Esophagus mucosa (tissue), 1 donor: ENCODE measurements around the gene CALCR. TPM values are rescaled to one million over a fixed set of nuclear protein-coding genes. Genes with fewer than 3 reads are reported as not detected.
A peak's percentile ranks its signal among the peaks of the same experiment; 100 is the strongest.
"Not testable (repeated sequence)": the region's sequence is repeated elsewhere in the genome, so short reads cannot be mapped to it uniquely, and the experiment has no call there.

ENCODE experiments used
- ATAC-seq: fragments of 200-7000 bp; cut with Tn5 transposase; one replicate; pipeline ENCODE4 v1.9.1; 2020
- total RNA-seq: library from RNA; stranded (reverse); gene quantifications from one replicate; pipeline ENCODE4 v1.2.4, GENCODE V29; 2023
- donor health status: DM: yes; HTN: yes; CAD: no.

CALCR gene
- total RNA-seq, 1 donor from 2014 or later: not detected

DNA sequence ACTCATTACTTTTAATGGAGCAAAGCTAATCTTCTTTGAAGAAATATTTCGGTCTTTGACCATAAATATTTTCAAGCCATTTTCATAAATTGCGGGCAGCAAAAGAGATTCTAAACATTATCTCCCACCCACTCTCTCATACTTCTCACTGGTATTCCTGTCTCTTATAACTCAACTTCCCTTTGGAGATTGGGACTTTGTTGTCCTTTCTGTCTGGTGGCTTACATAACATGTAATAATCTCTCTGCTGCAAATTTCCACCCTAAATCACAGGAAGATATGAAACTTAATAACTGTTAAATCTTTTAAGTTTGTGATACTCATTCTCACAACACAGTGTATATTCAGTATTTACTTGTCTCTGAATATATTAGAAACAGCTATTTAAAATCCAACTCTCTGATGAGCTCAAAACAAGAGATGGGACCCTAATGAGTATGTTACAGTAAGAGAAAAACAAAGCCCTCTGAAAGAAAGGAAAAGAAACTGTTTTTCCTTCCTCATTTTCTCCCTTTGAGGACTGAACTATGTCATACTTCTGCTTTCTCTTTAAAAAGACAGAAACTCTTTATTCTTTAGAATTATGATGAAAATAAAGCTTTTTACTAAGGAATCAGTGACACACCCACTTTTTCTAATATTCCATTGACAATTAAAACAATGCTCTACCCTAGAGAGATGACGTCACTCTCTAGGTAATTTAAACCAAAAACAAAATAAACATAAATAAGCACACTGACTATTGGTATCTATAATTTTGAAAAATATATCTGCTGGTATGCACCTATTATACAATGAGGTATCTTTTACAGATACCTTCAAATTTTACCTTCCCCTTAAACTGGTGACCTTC is 14.7 kb downstream of the CALCR start:
- no peak for ATAC-seq

- ATAC-seq: peak; percentile 65
Observed at GRCh38 chr7:93558705-93559614, 15.6 kb downstream of the CALCR start.

- ATAC-seq: no peak
Observed at GRCh38 chr7:93551931-93552330, 22.6 kb downstream of the CALCR start.

DNA sequence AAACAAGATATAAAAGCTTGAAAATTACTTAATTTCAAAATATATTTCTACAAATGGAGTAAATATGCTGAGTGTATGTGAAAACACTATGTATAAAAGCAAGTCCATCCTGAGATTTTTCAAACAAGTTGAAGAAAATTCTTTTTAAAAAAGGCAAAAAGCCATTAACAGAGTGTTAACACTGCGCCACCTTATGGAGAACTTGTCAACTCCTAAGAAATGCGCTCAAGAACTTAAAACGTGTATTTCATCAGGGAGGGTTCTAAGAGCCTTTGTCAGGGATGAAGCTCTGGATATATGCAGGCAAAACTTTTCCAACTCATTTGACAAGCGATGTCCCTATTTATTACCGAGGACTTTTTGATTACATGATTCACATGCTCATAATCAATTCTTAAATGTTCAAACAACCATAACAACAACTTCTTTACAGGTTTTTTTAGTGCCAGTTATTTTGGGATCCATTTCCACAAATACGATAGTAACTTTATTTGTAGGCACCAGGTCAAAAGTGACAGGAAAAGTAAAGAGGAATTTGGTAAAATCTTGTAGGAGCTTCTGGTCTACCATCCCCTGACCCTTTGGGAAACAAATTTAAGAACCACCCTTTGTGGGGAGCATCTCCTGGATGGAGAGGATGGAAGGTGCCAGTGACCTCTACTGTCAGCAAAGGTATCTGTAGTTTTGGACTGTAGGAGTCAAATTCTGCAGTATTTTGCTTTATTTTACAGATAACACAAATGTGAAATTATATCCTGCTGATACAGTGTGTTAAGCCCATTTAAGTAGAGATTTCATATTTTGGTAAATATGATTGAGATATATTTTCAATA is 23.2 kb downstream of the CALCR start:
- no peak for ATAC-seq

GRCh38 chr7:93547716-93548115 is 26.8 kb downstream of the CALCR start:
- ATAC-seq: no peak

DNA sequence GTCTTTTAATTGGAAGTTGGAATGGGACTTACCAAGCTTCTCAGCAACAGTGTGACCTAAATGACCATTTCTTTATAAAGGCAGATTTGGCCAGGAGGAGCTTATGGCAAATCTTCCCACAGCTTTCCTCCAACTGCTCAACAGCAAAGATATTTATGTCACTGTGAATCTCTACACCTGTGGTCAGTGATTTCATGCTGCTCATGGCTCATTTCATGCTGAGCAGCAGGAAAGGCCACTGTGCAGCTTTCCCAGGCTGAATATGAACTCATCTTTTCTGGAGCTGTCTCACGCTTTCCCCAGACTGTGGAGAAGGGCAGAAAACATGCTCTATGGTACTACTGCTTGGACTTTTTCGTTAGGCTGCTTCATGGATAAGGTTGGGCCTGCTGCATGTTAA is 29.8 kb downstream of the CALCR start:
- ATAC-seq: no peak

DNA sequence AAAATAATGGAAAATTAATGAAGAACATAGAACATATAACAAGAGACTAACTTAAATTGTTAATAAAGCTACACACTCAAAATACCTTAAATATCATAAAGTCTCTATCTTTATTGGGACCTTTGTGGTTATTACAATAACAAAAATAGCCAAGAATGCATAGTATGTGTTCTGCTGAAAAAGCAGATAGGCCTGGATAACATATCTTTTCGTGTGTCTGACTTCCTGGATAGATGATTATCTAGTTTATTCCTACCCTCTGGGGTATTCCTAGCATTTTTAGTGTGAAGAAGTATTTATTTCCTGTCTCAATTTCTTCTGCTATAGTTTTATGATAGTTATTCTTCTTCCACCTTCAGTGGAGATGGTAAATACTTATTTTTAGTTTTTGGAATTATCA is 36.5 kb downstream of the CALCR start:
- no peak for ATAC-seq

DNA sequence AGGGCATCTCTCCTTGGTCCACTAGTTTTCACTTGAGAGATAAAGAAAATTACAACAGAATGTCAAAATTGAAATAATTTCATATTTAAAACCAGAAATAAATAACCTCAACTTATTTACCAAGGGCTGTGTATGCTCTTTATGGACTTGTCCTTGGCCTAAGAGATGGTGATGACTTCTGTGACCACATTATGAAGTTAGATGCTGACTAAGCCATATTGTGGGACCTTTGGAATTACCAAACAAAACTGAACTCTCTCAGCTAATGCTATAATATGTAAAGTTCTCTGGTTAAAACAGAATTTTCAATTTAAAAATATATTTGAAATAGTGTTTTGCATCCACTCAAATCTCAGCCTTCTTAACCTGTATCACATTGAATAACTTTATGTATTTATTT is 38.9 kb downstream of the CALCR start:
- no peak for ATAC-seq

DNA sequence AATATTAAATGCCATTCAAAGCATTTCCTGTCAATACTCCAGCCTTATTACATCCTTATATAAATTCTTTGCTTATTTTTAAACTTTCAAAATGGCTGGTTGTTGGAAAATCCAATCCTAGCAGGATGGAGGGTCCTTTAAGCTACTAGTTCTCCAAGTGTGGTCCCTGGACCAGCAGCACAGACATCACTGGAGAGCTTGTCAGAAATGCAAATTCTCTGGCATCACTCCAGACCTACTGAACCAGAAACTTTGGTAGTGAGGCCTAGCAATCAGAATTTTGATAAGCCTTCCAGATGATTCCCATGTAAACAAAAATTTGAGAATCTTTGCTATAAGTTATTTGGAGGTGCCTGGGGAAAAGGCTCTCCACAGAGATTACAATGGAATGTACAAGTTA is 43.8 kb downstream of the CALCR start:
- ATAC-seq: no peak

GRCh38 chr7:93516834-93517233 is 57.7 kb downstream of the CALCR start:
- no peak for ATAC-seq

GRCh38 chr7:93515144-93515543 is 59.4 kb downstream of the CALCR start:
- no peak for ATAC-seq

DNA sequence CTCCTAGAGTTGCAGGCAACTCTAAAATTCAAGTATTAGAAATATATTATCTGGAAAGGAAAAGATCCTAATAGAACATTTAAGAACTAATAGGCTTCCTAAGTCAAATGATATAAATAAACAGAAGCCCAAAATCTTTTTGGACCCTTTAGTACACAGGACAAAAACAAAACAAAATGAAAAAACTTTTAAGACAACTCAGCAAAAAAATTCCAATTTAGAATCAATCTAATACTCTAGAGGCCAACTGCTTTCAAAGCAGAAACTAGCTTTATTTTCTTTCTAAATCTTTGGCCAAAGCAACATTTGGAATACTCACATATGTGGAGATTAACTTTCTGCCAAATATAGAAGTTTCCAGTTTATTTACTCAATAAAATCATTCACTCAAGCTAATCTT is 65.2 kb downstream of the CALCR start:
- no peak for ATAC-seq

GRCh38 chr7:93503088-93503487 is 71.4 kb downstream of the CALCR start:
- no peak for ATAC-seq

DNA sequence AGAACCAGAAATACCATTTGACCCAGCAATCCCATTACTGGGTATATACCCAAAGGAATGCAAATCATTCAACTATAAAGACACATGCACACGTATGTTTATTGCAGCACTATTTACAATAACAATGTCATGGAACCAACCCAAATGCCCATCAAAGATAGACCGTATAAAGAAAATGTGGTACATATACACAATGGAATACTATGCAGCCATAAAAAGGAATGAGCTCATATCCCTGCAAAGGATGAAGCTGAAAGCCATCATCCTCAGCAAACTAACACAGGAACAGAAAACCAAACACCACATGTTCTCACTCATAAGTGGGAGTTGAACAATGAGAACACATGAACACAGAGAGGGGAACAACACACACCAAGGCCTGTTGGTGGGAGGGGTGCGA is 82.7 kb downstream of the CALCR start:
- ATAC-seq: not testable (repeated sequence)

- no peak for ATAC-seq
Observed at GRCh38 chr7:93476491-93477344, 97.8 kb downstream of the CALCR start.

DNA sequence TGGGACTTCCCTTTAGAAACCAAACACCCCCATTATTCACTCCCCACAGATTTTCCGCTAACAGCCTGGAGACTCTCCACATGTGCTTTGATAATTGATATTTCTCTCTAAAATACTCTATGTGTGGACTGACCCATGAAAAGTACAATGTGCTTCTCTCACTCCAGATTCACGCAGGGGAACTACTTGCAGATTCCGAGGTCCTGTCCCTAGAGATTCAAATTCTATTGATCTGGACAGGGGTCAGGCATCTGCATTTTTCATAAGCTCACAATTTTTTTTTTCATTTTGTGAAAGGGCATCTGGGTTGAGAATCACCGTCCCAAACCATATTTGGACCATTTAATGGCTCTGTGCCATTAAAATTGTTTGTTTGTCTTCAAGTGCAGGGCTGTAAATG is 98.7 kb downstream of the CALCR start:
- no peak for ATAC-seq

DNA sequence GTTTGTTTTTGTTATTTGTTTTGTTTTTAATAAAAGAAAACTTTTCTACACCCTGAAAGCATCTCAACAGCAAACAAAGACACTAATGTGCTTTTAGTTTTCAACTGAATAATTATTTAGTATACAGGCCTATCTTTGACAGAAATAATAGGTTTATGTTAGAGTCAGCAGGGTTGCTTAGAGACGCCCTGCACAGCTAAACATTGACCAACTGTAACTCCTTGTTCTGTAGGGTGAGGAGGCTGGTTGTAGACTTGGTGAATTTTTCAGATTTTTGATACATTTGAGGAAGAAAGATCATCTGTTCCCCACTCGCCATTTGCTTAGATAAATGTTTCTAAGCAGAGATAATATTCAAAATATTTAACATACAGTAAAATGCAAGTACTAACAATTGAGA is 103.1 kb downstream of the CALCR start:
- ATAC-seq: no peak

- no peak for ATAC-seq
Observed at GRCh38 chr7:93463764-93464163, 110.8 kb downstream of the CALCR start.

- ATAC-seq: no peak
Observed at GRCh38 chr7:93461350-93461749, 113.2 kb downstream of the CALCR start.

DNA sequence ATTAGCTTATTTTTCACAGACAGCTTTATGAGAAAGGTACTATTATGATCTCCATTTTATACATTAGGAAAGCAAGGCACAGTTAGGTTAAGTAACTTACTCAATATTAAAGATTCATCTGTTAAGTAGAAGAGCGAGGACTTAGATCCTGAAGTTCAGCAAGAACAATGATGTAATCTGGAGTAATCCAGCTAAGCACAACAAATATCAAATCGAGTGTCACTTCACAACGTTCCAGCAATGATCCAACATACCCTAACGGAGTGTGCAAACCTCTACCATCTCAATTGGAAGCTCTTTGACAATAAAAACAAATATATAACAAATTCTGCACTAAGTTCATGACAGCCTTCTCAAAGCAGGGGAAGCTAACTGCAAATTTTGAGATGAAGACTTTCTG is 121.3 kb downstream of the CALCR start:
- no peak for ATAC-seq

DNA sequence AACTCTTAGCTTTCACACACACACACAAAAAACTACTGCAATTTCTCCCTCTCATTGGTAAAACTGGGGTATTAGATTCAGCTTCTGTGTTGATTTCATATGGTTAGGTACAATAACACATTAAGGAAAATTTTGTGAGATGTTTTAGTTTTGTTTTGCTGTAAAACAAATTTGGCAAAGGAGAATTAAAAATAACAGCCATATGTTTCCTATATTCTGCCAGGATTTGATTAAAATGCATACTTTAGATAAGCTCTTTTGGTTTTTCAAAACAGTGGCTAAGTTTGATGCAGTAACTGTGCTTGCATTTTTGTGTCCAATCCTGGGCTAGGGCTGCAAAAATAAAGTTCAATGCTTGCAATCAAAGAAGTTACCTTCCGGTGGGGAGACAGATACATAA is 126.3 kb downstream of the CALCR start:
- ATAC-seq: no peak

DNA sequence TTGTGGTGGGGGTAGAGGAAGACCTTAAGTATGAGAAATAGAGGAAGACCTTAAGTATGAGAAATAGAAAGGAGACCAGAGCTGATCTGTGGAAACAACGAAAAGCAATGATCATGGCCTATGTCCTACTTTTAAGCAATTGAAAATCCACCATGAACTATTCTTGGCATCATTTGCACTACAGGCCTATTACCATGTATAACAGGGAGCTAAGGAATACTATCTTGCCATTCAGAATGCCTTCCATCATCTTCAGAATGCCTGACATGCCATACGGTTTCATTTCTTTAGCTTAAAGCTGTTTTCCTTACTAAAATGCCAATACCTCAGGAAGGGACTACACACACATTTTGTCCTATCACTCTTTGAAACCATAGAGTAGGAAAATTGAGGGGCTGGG is 127.0 kb downstream of the CALCR start:
- ATAC-seq: no peak
